ENCODE data around the gene IGDCC3.
"Not testable (repeated sequence)": the region's sequence is repeated elsewhere in the genome, so short reads cannot be mapped to it uniquely, and the experiment has no call there.

Gene IGDCC3

GRCh38 chr15:65406424-65407000, 28.7 kb upstream of the IGDCC3 start:
- in situ Hi-C loops (cut with HindIII; ENCODE audit: low sequenced_read_pairs), result no loop called here

- in situ Hi-C loops (cut with HindIII; ENCODE audit: low sequenced_read_pairs), result no loop called here
Observed at GRCh38 chr15:65405791-65406423, 28.1 kb upstream of the IGDCC3 start.

- in situ Hi-C loops (cut with HindIII; ENCODE audit: low sequenced_read_pairs), result no loop called here
Observed at GRCh38 chr15:65404186-65404872, 26.5 kb upstream of the IGDCC3 start.

- in situ Hi-C loops (cut with HindIII; ENCODE audit: low sequenced_read_pairs), result no loop called here
Observed at GRCh38 chr15:65402961-65403360, 25.2 kb upstream of the IGDCC3 start.

GRCh38 chr15:65401611-65402240, 23.9 kb upstream of the IGDCC3 start:
- in situ Hi-C loops (cut with HindIII; ENCODE audit: low sequenced_read_pairs), result no loop called here

- in situ Hi-C loops (cut with HindIII; ENCODE audit: low sequenced_read_pairs), result no loop called here
Observed at GRCh38 chr15:65400760-65401610, 23.2 kb upstream of the IGDCC3 start.

GRCh38 chr15:65399997-65400396, 22.2 kb upstream of the IGDCC3 start:
- in situ Hi-C loops (cut with HindIII; ENCODE audit: low sequenced_read_pairs), result no loop called here

- in situ Hi-C loops (cut with HindIII; ENCODE audit: low sequenced_read_pairs), result no loop called here
Observed at GRCh38 chr15:65399001-65399706, 21.4 kb upstream of the IGDCC3 start.

- in situ Hi-C loops (cut with HindIII; ENCODE audit: low sequenced_read_pairs), result not testable (repeated sequence)
Observed at GRCh38 chr15:65398486-65398885, 20.7 kb upstream of the IGDCC3 start.

- in situ Hi-C loops (cut with HindIII; ENCODE audit: low sequenced_read_pairs), result no loop called here
Observed at GRCh38 chr15:65396965-65397317, 19.1 kb upstream of the IGDCC3 start.

- in situ Hi-C loops (cut with HindIII; ENCODE audit: low sequenced_read_pairs), result no loop called here
Observed at GRCh38 chr15:65396283-65396964, 18.6 kb upstream of the IGDCC3 start.

- in situ Hi-C loops (cut with HindIII; ENCODE audit: low sequenced_read_pairs), result no loop called here
Observed at GRCh38 chr15:65395567-65396202, 17.9 kb upstream of the IGDCC3 start.

GRCh38 chr15:65394936-65395335, 17.1 kb upstream of the IGDCC3 start:
- in situ Hi-C loops (cut with HindIII; ENCODE audit: low sequenced_read_pairs), result no loop called here

GRCh38 chr15:65394280-65394789, 16.5 kb upstream of the IGDCC3 start:
- in situ Hi-C loops (cut with HindIII; ENCODE audit: low sequenced_read_pairs), result no loop called here

GRCh38 chr15:65393557-65393956, 15.8 kb upstream of the IGDCC3 start:
- in situ Hi-C loops (cut with HindIII; ENCODE audit: low sequenced_read_pairs), result no loop called here

GRCh38 chr15:65393091-65393490, 15.3 kb upstream of the IGDCC3 start:
- in situ Hi-C loops (cut with HindIII; ENCODE audit: low sequenced_read_pairs), result no loop called here

- in situ Hi-C loops (cut with HindIII; ENCODE audit: low sequenced_read_pairs), result no loop called here
Observed at GRCh38 chr15:65392368-65392767, 14.6 kb upstream of the IGDCC3 start.

- in situ Hi-C loops (cut with HindIII; ENCODE audit: low sequenced_read_pairs), result no loop called here
Observed at GRCh38 chr15:65391732-65392131, 13.9 kb upstream of the IGDCC3 start.

GRCh38 chr15:65390447-65390846, 12.6 kb upstream of the IGDCC3 start:
- in situ Hi-C loops (cut with HindIII; ENCODE audit: low sequenced_read_pairs), result no loop called here
